Keratinocyte (primary cell): ENCODE measurements around the gene SIGLEC9. TPM values are rescaled to one million over a fixed set of nuclear protein-coding genes. Genes with fewer than 3 reads are reported as not detected.

ENCODE experiments used
- DNase-seq: peaks from one replicate; pipeline ENCODE4 v3.0.0-alpha.2; 2011; ENCODE audit warnings: low read depth, missing footprints, low spot score
- FAIRE-seq: peaks from 2 replicates; lab custom pipeline; 2011; peaks lifted over from hg19 to GRCh38; lab: Jason Lieb, UNC
- H2AFZ ChIP-seq: 2 replicates; pipeline ENCODE4 v1.6.0; 2012; ENCODE audit warnings: low read length, control low read depth, inconsistent platforms; ENCODE audit not compliant: control insufficient read depth
- H3K27ac ChIP-seq: 2 replicates; pipeline ENCODE4 v1.5.1; 2011; ENCODE audit warnings: low read length; ENCODE audit not compliant: control insufficient read depth, insufficient read depth
- H3K27me3 ChIP-seq: 3 replicates; pipeline ENCODE4 v1.6.0; 2011; ENCODE audit warnings: low read length; ENCODE audit not compliant: control insufficient read depth, insufficient read depth; ENCODE audit errors: extremely low read depth
- H3K36me3 ChIP-seq, 2 experiments: 2 replicates in 1 of 2; 3 replicates in 1 of 2; pipeline ENCODE4 v1.5.1; 2011; ENCODE audit warnings: low read length in 2 of 2, mild to moderate bottlenecking in 1 of 2; ENCODE audit not compliant: control insufficient read depth in 2 of 2, insufficient read depth in 2 of 2; ENCODE audit errors: extremely low read depth in 1 of 2
- H3K4me1 ChIP-seq: 3 replicates; pipeline ENCODE4 v1.5.1; 2011; ENCODE audit warnings: low read length; ENCODE audit not compliant: control insufficient read depth, insufficient read depth; ENCODE audit errors: extremely low read depth
- H3K4me2 ChIP-seq: 3 replicates; pipeline ENCODE4 v1.6.0; 2011; ENCODE audit warnings: low read depth, low read length; ENCODE audit not compliant: control insufficient read depth, insufficient read depth; ENCODE audit errors: extremely low read depth
- H3K4me3 ChIP-seq, 3 experiments: fragments of 200-600 bp in 1 of 3; sonication (generic) in 1 of 3; 2 replicates in 2 of 3; 3 replicates in 1 of 3; pipeline ENCODE4 v1.5.1; 2011 to 2016; ENCODE audit warnings: low read length in 3 of 3, mild to moderate bottlenecking in 3 of 3, control low read depth in 2 of 3, inconsistent platforms in 1 of 3, low read depth in 1 of 3, mixed read lengths in 1 of 3, mixed run types in 1 of 3, moderate library complexity in 1 of 3; ENCODE audit not compliant: control insufficient read depth in 2 of 3, insufficient read depth in 2 of 3; ENCODE audit errors: extremely low read depth in 1 of 3
- H3K79me2 ChIP-seq: 2 replicates; pipeline ENCODE4 v1.6.0; 2012; ENCODE audit warnings: low read length; ENCODE audit not compliant: control insufficient read depth, insufficient read depth
- H3K9ac ChIP-seq: 3 replicates; pipeline ENCODE4 v1.6.0; 2011; ENCODE audit warnings: low read length; ENCODE audit not compliant: control insufficient read depth, insufficient read depth; ENCODE audit errors: extremely low read depth
- H3K9me1 ChIP-seq: 3 replicates; pipeline ENCODE4 v1.6.0; 2011; ENCODE audit warnings: low read length; ENCODE audit not compliant: control insufficient read depth, insufficient read depth; ENCODE audit errors: extremely low read depth
- H3K9me3 ChIP-seq: 2 replicates; pipeline ENCODE4 v1.5.1; 2012; ENCODE audit warnings: low read depth, low read length; ENCODE audit not compliant: control insufficient read depth
- H4K20me1 ChIP-seq: 3 replicates; pipeline ENCODE4 v1.6.0; 2011; ENCODE audit warnings: low read length; ENCODE audit not compliant: control insufficient read depth, insufficient read depth; ENCODE audit errors: extremely low read depth
- EZH2 ChIP-seq: IDR thresholded peaks from one replicate; pipeline ENCODE4 v1.6.1; 2012; ENCODE audit warnings: inconsistent platforms, mild to moderate bottlenecking, low read length, moderate library complexity
- dilution Hi-C: fragments of 300-500 bp; cut with MboI; formaldehyde crosslinking; loops from one replicate; pipeline ENCODE4 v1.7.0; 2020; ENCODE audit warnings: low sequenced_read_pairs; ENCODE audit not compliant: extremely low pct_ligation_motif_present
- polyA plus RNA-seq, 5 experiments: library from polyadenylated mRNA; depleted of rRNA in 3 of 5; stranded (reverse) in 3 of 5; stranded (forward) in 1 of 5; unstranded in 1 of 5; fragments of >200 nt; gene quantifications; 1 replicate in 1 of 5; 2 replicates in 3 of 5; 3 replicates in 1 of 5; pipeline versions ENCODE4 v1.2.1 to v1.2.3, GENCODE V29; 2011 to 2012; ENCODE audit warnings: missing spikeins in 2 of 5, low read depth in 1 of 5, low replicate concordance in 1 of 5
- TF ChIP-seq, protein P1 (sequence below), 3 experiments: IDR thresholded peaks in 1 of 3; conservative IDR thresholded peaks in 1 of 3; optimal IDR thresholded peaks in 1 of 3; 2 replicates in 2 of 3; 3 replicates in 1 of 3; pipeline versions ENCODE3 to v1.5.1; 2011; ENCODE audit warnings: low read length in 3 of 3, mild to moderate bottlenecking in 3 of 3, moderate library complexity in 2 of 3, control low read depth in 1 of 3, inconsistent platforms in 1 of 3; ENCODE audit not compliant: insufficient read depth in 2 of 3; ENCODE audit errors: extremely low read depth in 1 of 3

The SIGLEC9 gene
- polyA plus RNA-seq, 1 donor (not counting 4 experiments of a cell fraction or from before 2014, with no cell fraction given) = not detected

DNA sequence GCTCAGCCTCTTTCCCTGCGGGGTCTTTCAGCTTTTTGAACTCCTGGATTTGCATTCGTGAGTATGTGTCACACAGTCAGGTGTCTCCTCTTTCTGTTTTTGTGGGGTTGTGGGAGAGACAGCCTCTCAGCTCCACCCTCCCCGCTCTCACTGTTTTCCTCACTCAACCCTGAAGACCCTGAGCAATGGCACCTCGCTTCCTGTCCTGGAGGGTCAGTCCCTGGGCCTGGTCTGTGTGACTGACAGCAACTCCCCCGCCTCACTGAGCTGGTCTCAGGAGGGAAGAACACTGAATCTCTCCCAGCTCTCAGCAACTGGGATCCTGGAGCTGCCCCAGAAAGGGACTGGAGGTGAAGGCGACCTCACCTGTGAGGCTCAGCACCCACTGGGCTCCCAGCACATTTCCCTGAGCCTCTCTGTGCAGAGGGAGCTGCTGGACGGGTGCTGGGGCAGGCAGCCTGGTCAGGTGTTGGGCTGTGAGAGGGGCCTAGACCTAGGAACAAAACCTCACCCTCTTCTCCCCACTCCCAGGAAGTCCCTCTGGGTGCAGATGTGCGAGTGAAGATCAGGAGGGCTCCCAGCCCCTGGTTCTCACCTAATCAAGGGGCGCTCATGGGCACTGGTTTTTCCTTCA is 13.2 kb downstream of the SIGLEC9 start:
- Histone ChIP-seq H3K9me3 (no peaks in the 10 kb centered on the region), H3K27me3 (peaks cover 7% of the 10 kb centered on the region), H4K20me1 (no peaks in the 10 kb centered on the region), H3K4me2 (no peak overlapping the region), H3K36me3 (no peaks in the 10 kb centered on the region), H3K9ac (no peak overlapping the region), H2AFZ (no peak overlapping the region), H3K4me3 (no peak overlapping the region), H3K4me1 (no peaks in the 10 kb centered on the region), H3K27ac (no peak overlapping the region), H3K79me2 (no peaks in the 10 kb centered on the region), H3K9me1 (no peaks in the 10 kb centered on the region)
- DNase-seq (no peak), FAIRE-seq (no peak)
- TF ChIP-seq, protein P1, sequence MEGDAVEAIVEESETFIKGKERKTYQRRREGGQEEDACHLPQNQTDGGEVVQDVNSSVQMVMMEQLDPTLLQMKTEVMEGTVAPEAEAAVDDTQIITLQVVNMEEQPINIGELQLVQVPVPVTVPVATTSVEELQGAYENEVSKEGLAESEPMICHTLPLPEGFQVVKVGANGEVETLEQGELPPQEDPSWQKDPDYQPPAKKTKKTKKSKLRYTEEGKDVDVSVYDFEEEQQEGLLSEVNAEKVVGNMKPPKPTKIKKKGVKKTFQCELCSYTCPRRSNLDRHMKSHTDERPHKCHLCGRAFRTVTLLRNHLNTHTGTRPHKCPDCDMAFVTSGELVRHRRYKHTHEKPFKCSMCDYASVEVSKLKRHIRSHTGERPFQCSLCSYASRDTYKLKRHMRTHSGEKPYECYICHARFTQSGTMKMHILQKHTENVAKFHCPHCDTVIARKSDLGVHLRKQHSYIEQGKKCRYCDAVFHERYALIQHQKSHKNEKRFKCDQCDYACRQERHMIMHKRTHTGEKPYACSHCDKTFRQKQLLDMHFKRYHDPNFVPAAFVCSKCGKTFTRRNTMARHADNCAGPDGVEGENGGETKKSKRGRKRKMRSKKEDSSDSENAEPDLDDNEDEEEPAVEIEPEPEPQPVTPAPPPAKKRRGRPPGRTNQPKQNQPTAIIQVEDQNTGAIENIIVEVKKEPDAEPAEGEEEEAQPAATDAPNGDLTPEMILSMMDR (optimal IDR thresholded peaks at IDR 0.05 in 1 of 3, IDR thresholded peaks at IDR 0.05 in 1 of 3, conservative IDR thresholded peaks at IDR 0.05 in 1 of 3; ENCODE audit: extremely low read depth in 1 of 3, insufficient read depth in 2 of 3, low read length in 3 of 3) = no peak
- TF ChIP-seq EZH2 = no peak
- dilution Hi-C loops = no loop called here

DNA sequence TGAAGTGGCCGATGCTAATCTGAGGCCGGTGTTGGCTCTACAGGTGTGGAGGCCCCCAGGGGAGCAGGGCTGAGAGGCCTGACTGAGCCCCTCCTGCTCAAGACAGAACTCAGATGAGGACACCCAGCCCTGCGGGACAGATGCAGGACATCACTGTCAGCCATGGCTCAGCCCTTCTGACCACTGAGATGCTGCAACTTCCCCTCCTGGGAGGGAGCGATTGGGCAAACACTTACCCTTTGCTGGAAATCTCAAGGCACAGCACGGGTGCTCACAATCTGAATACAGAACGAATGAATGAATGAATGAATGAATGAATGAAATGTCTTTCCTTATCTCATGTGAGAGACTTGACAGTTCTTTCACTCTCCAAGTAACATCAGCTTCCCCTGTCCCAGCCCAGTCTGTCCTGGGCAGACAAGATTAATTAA is 13.9 kb downstream of the SIGLEC9 start:
- Histone ChIP-seq H3K27me3 (peaks cover 7% of the 10 kb centered on the region), H3K4me3 (no peak overlapping the region), H3K9ac (no peak overlapping the region), H3K79me2 (no peaks in the 10 kb centered on the region), H3K9me1 (no peaks in the 10 kb centered on the region), H4K20me1 (no peaks in the 10 kb centered on the region), H3K27ac (no peak overlapping the region), H3K9me3 (no peaks in the 10 kb centered on the region), H2AFZ (no peak overlapping the region), H3K4me2 (no peak overlapping the region), H3K36me3 (no peaks in the 10 kb centered on the region), H3K4me1 (no peaks in the 10 kb centered on the region)
- no peak for TF ChIP-seq EZH2
- TF ChIP-seq, protein P1 (optimal IDR thresholded peaks at IDR 0.05 in 1 of 3, IDR thresholded peaks at IDR 0.05 in 1 of 3, conservative IDR thresholded peaks at IDR 0.05 in 1 of 3; ENCODE audit: extremely low read depth in 1 of 3, insufficient read depth in 2 of 3, low read length in 3 of 3) = no peak
- FAIRE-seq (no peak), DNase-seq (no peak)
- dilution Hi-C loops = no loop called here
